Measurements from ENCODE around the gene FGD5. TPM values are rescaled to one million over a fixed set of nuclear protein-coding genes. Genes with fewer than 3 reads are reported as not detected.

Gene FGD5
- polyA plus RNA-seq, 3 donors: 0.03 TPM; not detected in 2

- H3K4me1 ChIP-seq (ENCODE audit: control insufficient read depth in 1 of 2, insufficient read depth in 2 of 2, low read length in 2 of 2): no peaks in the 10 kb centered on the region
- H3K4me3 ChIP-seq (replicated peaks in 1 of 3; ENCODE audit: low read depth in 2 of 3, low read length in 3 of 3): no peak overlapping the region
- no peaks in the 10 kb centered on the region for H4K20me1 ChIP-seq (ENCODE audit: insufficient read depth, low read length)
- no peaks in the 10 kb centered on the region for H3K9me3 Mint-ChIP-seq
- H3K9ac ChIP-seq (ENCODE audit: insufficient read depth, low read length, poor library complexity, severe bottlenecking): no peak overlapping the region
- no peaks in the 10 kb centered on the region for H3K79me2 ChIP-seq (ENCODE audit: insufficient read depth, low read length)
- H3K4me3 Mint-ChIP-seq: no peak overlapping the region
- H3K27ac Mint-ChIP-seq: no peak overlapping the region
- H3K27me3 Mint-ChIP-seq (ENCODE audit: low read depth in 3 of 3): peaks cover under 1 to 14% (median 7%) of the 10 kb centered on the region in 3 donors
- H3K27me3 ChIP-seq (ENCODE audit: control insufficient read depth in 2 of 2, insufficient read depth in 2 of 2, low read length in 2 of 2): no peaks in the 10 kb centered on the region
- intact Hi-C loops (cut with micrococcal nuclease): no loop called here
- H3K36me3 ChIP-seq (replicated peaks in 1 of 2; ENCODE audit: control insufficient read depth in 1 of 2, insufficient read depth in 2 of 2, low read length in 2 of 2): no peaks in the 10 kb centered on the region
- no peak overlapping the region for H3K27ac ChIP-seq (ENCODE audit: low read depth in 1 of 2, low read length in 2 of 2)
- no peak overlapping the region for H2AFZ ChIP-seq (ENCODE audit: insufficient read depth, low read depth, low read length, poor library complexity, severe bottlenecking)
- H3K9me3 ChIP-seq (replicated peaks in 1 of 2; ENCODE audit: control insufficient read depth in 1 of 2, insufficient read depth in 1 of 2, low read length in 2 of 2): no peaks in the 10 kb centered on the region
- no peak overlapping the region for H3K4me2 ChIP-seq (replicated peaks; ENCODE audit: extremely low read depth, low read length, poor library complexity, severe bottlenecking)
- no CpG with 5 or more reads among the region's 2 CpGs for WGBS (ENCODE audit: insufficient coverage)
- peaks cover 3% of the 10 kb centered on the region for H3K4me1 Mint-ChIP-seq
- no peak for TF ChIP-seq CTCF (IDR thresholded peaks at IDR 0.05)
- H3K36me3 Mint-ChIP-seq: no peaks in the 10 kb centered on the region
- DNase-seq: no peak
Measured at GRCh38 chr3:14894085-14894484, 75.3 kb downstream of the FGD5 start.

- Histone ChIP-seq H3K4me3 (replicated peaks in 1 of 3; ENCODE audit: low read depth in 2 of 3, low read length in 3 of 3) (no peak overlapping the region), H3K79me2 (ENCODE audit: insufficient read depth, low read length) (no peaks in the 10 kb centered on the region), H3K4me2 (replicated peaks; ENCODE audit: extremely low read depth, low read length, poor library complexity, severe bottlenecking) (no peak overlapping the region), H3K27ac (ENCODE audit: low read depth in 1 of 2, low read length in 2 of 2) (no peak overlapping the region), H4K20me1 (ENCODE audit: insufficient read depth, low read length) (no peaks in the 10 kb centered on the region), H3K4me1 (ENCODE audit: control insufficient read depth in 1 of 2, insufficient read depth in 2 of 2, low read length in 2 of 2) (no peaks in the 10 kb centered on the region), H3K36me3 (replicated peaks in 1 of 2; ENCODE audit: control insufficient read depth in 1 of 2, insufficient read depth in 2 of 2, low read length in 2 of 2) (no peaks in the 10 kb centered on the region), H3K9ac (ENCODE audit: insufficient read depth, low read length, poor library complexity, severe bottlenecking) (no peak overlapping the region), H3K9me3 (replicated peaks in 1 of 2; ENCODE audit: control insufficient read depth in 1 of 2, insufficient read depth in 1 of 2, low read length in 2 of 2) (no peaks in the 10 kb centered on the region), H2AFZ (ENCODE audit: insufficient read depth, low read depth, low read length, poor library complexity, severe bottlenecking) (no peak overlapping the region), H3K27me3 (ENCODE audit: control insufficient read depth in 2 of 2, insufficient read depth in 2 of 2, low read length in 2 of 2) (no peaks in the 10 kb centered on the region)
- Mint-ChIP-seq H3K4me3 (no peak overlapping the region), H3K9me3 (peaks cover 0 to 2% (median 0%) of the 10 kb centered on the region in 7 donors), H3K27me3 (ENCODE audit: low read depth in 3 of 3) (peaks cover 0 to 7% (median 2%) of the 10 kb centered on the region in 3 donors), H3K27ac (no peak overlapping the region), H3K4me1 (peaks cover 5% of the 10 kb centered on the region), H3K36me3 (no peaks in the 10 kb centered on the region)
- 82% methylated on average over 4 of the region's 4 CpGs for WGBS (ENCODE audit: insufficient coverage)
- intact Hi-C loops (cut with micrococcal nuclease): no loop called here
- no peak for TF ChIP-seq CTCF (IDR thresholded peaks at IDR 0.05)
- no peak for DNase-seq
Measured at GRCh38 chr3:14897266-14897665, 78.5 kb downstream of the FGD5 start.
